GM12873 (cell line): ENCODE measurements around the gene ST6GALNAC3.

ENCODE experiments used
- CTCF ChIP-seq: IDR thresholded peaks from 2 replicates; pipeline ENCODE4 v1.5.1; 2012; ENCODE audit warnings: low read depth, mild to moderate bottlenecking, moderate library complexity, low read length, control low read depth; ENCODE audit not compliant: insufficient read depth; ENCODE audit errors: missing control alignments

ST6GALNAC3 gene

GRCh38 chr1:76074321-76075187 lies at the start of gene ST6GALNAC3:
Gene ST6GALNAC3, plus strand, starts transcription at chr1:76074746.
- TF ChIP-seq CTCF = no peak

- no peak for TF ChIP-seq CTCF
These were observed 47.2 kb upstream of the ST6GALNAC3 start for GRCh38 chr1:76027341-76027740.

GRCh38 chr1:76029331-76029730 lies 45.2 kb upstream of the ST6GALNAC3 start:
- no peak for TF ChIP-seq CTCF

GRCh38 chr1:76031496-76031895 lies 43.0 kb upstream of the ST6GALNAC3 start:
- no peak for TF ChIP-seq CTCF

GRCh38 chr1:76033800-76034475 lies 40.6 kb upstream of the ST6GALNAC3 start:
- no peak for TF ChIP-seq CTCF

- peak; percentile 23 for TF ChIP-seq CTCF
These were observed 39.5 kb upstream of the ST6GALNAC3 start for GRCh38 chr1:76035053-76035452.

GRCh38 chr1:76037324-76037723 lies 37.2 kb upstream of the ST6GALNAC3 start:
- no peak for TF ChIP-seq CTCF
